22Rv1 (cell line): ENCODE data around the gene ACSF2.

Experiments used
- CTCF ChIP-seq: fragments of 450-650 bp; IDR thresholded peaks from 2 replicates; pipeline ENCODE4 v1.5.1; 2017; ENCODE audit warnings: mild to moderate bottlenecking
- ZFX ChIP-seq: fragments of 450-650 bp; IDR thresholded peaks from 2 replicates; pipeline ENCODE4 v1.6.1; 2017; ENCODE audit warnings: antibody characterized with exemption, borderline replicate concordance

DNA sequence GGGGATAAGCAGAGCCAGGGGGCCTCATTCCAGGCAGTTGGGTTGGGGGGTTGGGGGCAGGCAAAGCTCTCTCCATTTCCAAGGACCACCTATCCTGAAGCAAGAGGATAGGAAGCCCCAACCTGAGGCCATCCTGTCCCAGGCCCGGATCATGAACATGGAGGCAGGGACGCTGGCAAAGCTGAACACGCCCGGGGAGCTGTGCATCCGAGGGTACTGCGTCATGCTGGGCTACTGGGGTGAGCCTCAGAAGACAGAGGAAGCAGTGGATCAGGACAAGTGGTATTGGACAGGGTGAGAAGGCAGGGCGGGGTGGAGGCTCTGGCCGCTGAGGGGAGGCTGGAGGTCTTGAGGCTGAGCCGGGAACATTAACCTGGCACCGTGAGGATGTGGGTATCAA is 46.3 kb downstream of the ACSF2 start:
- TF ChIP-seq CTCF (no peak), ZFX (no peak)
